GM20431 (cell line): ENCODE data around the gene TEN1.

Experiments
- in situ Hi-C: fragments of 300-500 bp; cut with MseI, MboI; formaldehyde crosslinking; loops from one replicate; pipeline ENCODE4 v1.15.0; 2020; ENCODE audit warnings: low sequenced_read_pairs; ENCODE audit not compliant: unreplicated experiment

Gene TEN1

GRCh38 chr17:76048711-76049110 lies 69.7 kb downstream of the TEN1 start:
- in situ Hi-C loops = no loop called here

- in situ Hi-C loops = no loop called here
Measured at GRCh38 chr17:76049239-76049638, 70.2 kb downstream of the TEN1 start.

GRCh38 chr17:76049836-76050537 lies 70.9 kb downstream of the TEN1 start:
- in situ Hi-C loops = no loop called here
